Stomach (tissue), 9 donors: ENCODE results near the gene SLFN12. TPM values are rescaled to one million over a fixed set of nuclear protein-coding genes. Genes with fewer than 3 reads are reported as not detected.
"Not testable (repeated sequence)": the region's sequence is repeated elsewhere in the genome, so short reads cannot be mapped to it uniquely, and the experiment has no call there.

Source experiments
- DNase-seq, 2 donors: peaks; one replicate each; pipeline versions ENCODE4 v3.0.0 to v3.0.0-alpha.2; 2013 to 2019
- H3K27ac ChIP-seq, 5 donors: fragments of 200-600 bp in 4 of 5; sonication (generic) in 4 of 5; one replicate each; pipeline ENCODE4 v1.5.1; 2013 to 2019; ENCODE audit warnings: mild to moderate bottlenecking in 1 of 5, moderate library complexity in 1 of 5
- H3K27me3 ChIP-seq, 3 donors: fragments of 200-600 bp; sonication (generic); one replicate each; pipeline ENCODE4 v1.5.1; 2017 to 2019; ENCODE audit warnings: mixed run types in 1 of 3
- H3K36me3 ChIP-seq, 4 donors: fragments of 200-600 bp; sonication (generic); 1 replicate in 3 of 4; 2 replicates in 1 of 4; pipeline ENCODE4 v1.5.1; 2016 to 2019
- H3K4me1 ChIP-seq, 4 donors: fragments of 200-600 bp; sonication (generic); one replicate each; pipeline ENCODE4 v1.5.1; 2016 to 2019
- H3K4me3 ChIP-seq, 4 donors: fragments of 200-600 bp; sonication (generic) in 3 of 4; one replicate each; pipeline ENCODE4 v1.5.1; 2016 to 2019; ENCODE audit warnings: mild to moderate bottlenecking in 1 of 4
- H3K9me3 ChIP-seq, 4 donors: fragments of 200-600 bp; sonication (generic); one replicate each; pipeline ENCODE4 v1.5.1; 2016 to 2019
- CTCF ChIP-seq, 7 experiments: fragments of 450-650 bp in 4 of 7; fragments of 200-600 bp in 3 of 7; sonication (generic) in 3 of 7; IDR thresholded peaks; one replicate each; pipeline ENCODE4 v1.5.1; 2016 to 2019; ENCODE audit warnings: antibody characterized with exemption in 7 of 7, control low read depth in 2 of 7, mild to moderate bottlenecking in 1 of 7
- EP300 ChIP-seq: sonication (generic); formaldehyde crosslinking; IDR thresholded peaks from one replicate; pipeline ENCODE4 v1.6.1; 2017; ENCODE audit warnings: antibody characterized with exemption
- POLR2A ChIP-seq, 4 donors: fragments of 450-650 bp; IDR thresholded peaks; one replicate each; pipeline ENCODE4 v1.6.1; 2016; ENCODE audit warnings: antibody characterized with exemption in 4 of 4, control low read depth in 2 of 4, mild to moderate bottlenecking in 1 of 4, moderate library complexity in 1 of 4
- POLR2AphosphoS5 ChIP-seq, 3 donors: sonication (generic); formaldehyde crosslinking; IDR thresholded peaks; one replicate each; pipeline ENCODE4 v1.6.1; 2016; ENCODE audit warnings: antibody characterized with exemption in 3 of 3
- WGBS, 5 donors: extraction: QIAGEN DNeasy Blood & Tissue Kit in 3 of 5; methylation state at CpG; one replicate each; pipeline versions ENCODE4 v1.1.5 to v1.1.7; 2013 to 2018; 5-methylcytosine and 5-hydroxymethylcytosine counted together
- intact Hi-C: fragments of 100-400 bp; cut with DNase I; formaldehyde crosslinking; loops from one replicate; pipeline ENCODE4 v1.15.1; 2023; ENCODE audit warnings: low total_unique reads
- polyA plus RNA-seq, 3 donors: library from polyadenylated mRNA; stranded (reverse); fragments of 200-250 nt; gene quantifications; one replicate each; pipeline ENCODE4 v1.2.3, GENCODE V29; 2013
- total RNA-seq, 5 donors: library from RNA; depleted of rRNA; stranded (reverse); fragments of >200 nt; gene quantifications; one replicate each; pipeline versions ENCODE4 v1.1.0 to v1.2.3, GENCODE V29; 2014 to 2016
- donor health status: healthy with polysubstance abuse.
- donor health status: Bipolar disorder and iron deficiency.
- donor health status: healthy.

Gene SLFN12
- total and polyA plus RNA-seq, 8 donors, result 0.85 to 182 (median 6.2) TPM

- H3K4me1 ChIP-seq, result peaks cover 1 to 15% (median 12%) of the 10 kb centered on the region in 4 donors
- DNase-seq, result no peak
- H3K27me3 ChIP-seq, result no peaks in the 10 kb centered on the region
- no peaks in the 10 kb centered on the region for H3K36me3 ChIP-seq
- 76 to 92% (median 83%) methylated on average over 2 of the region's 2 CpGs for WGBS, 5 donors
- no peak overlapping the region for H3K27ac ChIP-seq
- H3K9me3 ChIP-seq, result no peaks in the 10 kb centered on the region
- no peak for TF ChIP-seq POLR2AphosphoS5 (IDR thresholded peaks at IDR 0.05)
- TF ChIP-seq POLR2A (IDR thresholded peaks at IDR 0.05), result no peak
- no peak for TF ChIP-seq CTCF (IDR thresholded peaks at IDR 0.05)
- TF ChIP-seq EP300, result no peak
- no peak overlapping the region for H3K4me3 ChIP-seq
- intact Hi-C loops, result no loop called here
These were observed 4.1 kb downstream of the SLFN12 start for GRCh38 chr17:35428229-35428628.

- 84 to 93% (median 88%) methylated on average over 4 of the region's 4 CpGs for WGBS, 5 donors
- peaks cover 0 to 34% (median 18%) of the 10 kb centered on the region in 4 donors for H3K36me3 ChIP-seq
- H3K27me3 ChIP-seq, result no peaks in the 10 kb centered on the region
- intact Hi-C loops, result no loop called here
- no peak for TF ChIP-seq CTCF (IDR thresholded peaks at IDR 0.05)
- no peak for TF ChIP-seq POLR2AphosphoS5 (IDR thresholded peaks at IDR 0.05)
- TF ChIP-seq POLR2A (IDR thresholded peaks at IDR 0.05), result no peak
- TF ChIP-seq EP300, result no peak
- H3K9me3 ChIP-seq, result no peaks in the 10 kb centered on the region
- no peak for DNase-seq
- no peak overlapping the region for H3K27ac ChIP-seq
- H3K4me1 ChIP-seq, result no peaks in the 10 kb centered on the region
- H3K4me3 ChIP-seq, result no peak overlapping the region
These were observed 8.5 kb downstream of the SLFN12 start for GRCh38 chr17:35423761-35424160.

- H3K36me3 ChIP-seq, result peaks cover 0 to 55% (median 29%) of the 10 kb centered on the region in 4 donors
- intact Hi-C loops, H3K4me3 ChIP-seq, H3K9me3 ChIP-seq, H3K4me1 ChIP-seq, H3K27me3 ChIP-seq, DNase-seq, H3K27ac ChIP-seq: not testable (repeated sequence)
- WGBS, 5 donors, result 95 to 99% (median 98%) methylated on average over 9 of the region's 9 CpGs
These were observed 11.2 kb downstream of the SLFN12 start for GRCh38 chr17:35421069-35421468.

GRCh38 chr17:35416659-35417058 is 15.6 kb downstream of the SLFN12 start:
- Histone ChIP-seq H3K4me3 (no peak overlapping the region), H3K36me3 (peaks cover 0 to 76% (median 44%) of the 10 kb centered on the region in 4 donors), H3K27ac (no peak overlapping the region), H3K9me3 (peaks cover 0 to 15% (median 10%) of the 10 kb centered on the region in 4 donors), H3K4me1 (no peaks in the 10 kb centered on the region), H3K27me3 (no peaks in the 10 kb centered on the region)
- WGBS, 5 donors, result 95 to 99% (median 96%) methylated on average over 2 of the region's 2 CpGs
- intact Hi-C loops, result no loop called here
- TF ChIP-seq POLR2AphosphoS5 (IDR thresholded peaks at IDR 0.05) (no peak), POLR2A (IDR thresholded peaks at IDR 0.05) (no peak), EP300 (no peak), CTCF (IDR thresholded peaks at IDR 0.05) (no peak)
- DNase-seq, result no peak

- intact Hi-C loops, DNase-seq, H3K4me1 ChIP-seq, H3K27ac ChIP-seq, H3K4me3 ChIP-seq, H3K27me3 ChIP-seq: not testable (repeated sequence)
- 90 to 98% (median 95%) methylated on average over 2 of the region's 2 CpGs for WGBS, 5 donors
- peaks cover 0 to 81% (median 58%) of the 10 kb centered on the region in 4 donors for H3K36me3 ChIP-seq
- peaks cover 0 to 15% (median 10%) of the 10 kb centered on the region in 4 donors for H3K9me3 ChIP-seq
These were observed 17.6 kb downstream of the SLFN12 start for GRCh38 chr17:35414707-35415106.
